Stimulated activated CD8-positive, alpha-beta memory T cell treated with anti-CD3 and anti-CD28 coated beads, Interleukin-12 subunit alpha, Interleukin-12 subunit beta, amount 100 ng/mL, for 24 hours (primary cell): ENCODE results near the gene LRP1B.

ENCODE experiments used
- DNase-seq: peaks from one replicate; pipeline ENCODE4 v3.0.0-alpha.2; 2020; ENCODE audit errors: extremely low read depth

The LRP1B gene

GRCh38 chr2:141517180-141517851 is 613.5 kb downstream of the LRP1B start:
- DNase-seq: no peak

GRCh38 chr2:141515931-141516330 is 614.9 kb downstream of the LRP1B start:
- no peak for DNase-seq

GRCh38 chr2:141513853-141514252 is 617.0 kb downstream of the LRP1B start:
- DNase-seq: no peak

- no peak for DNase-seq
These were observed 621.8 kb downstream of the LRP1B start for GRCh38 chr2:141508806-141509595.

GRCh38 chr2:141508086-141508752 is 622.6 kb downstream of the LRP1B start:
- no peak for DNase-seq

GRCh38 chr2:141506135-141506534 is 624.7 kb downstream of the LRP1B start:
- DNase-seq: no peak

GRCh38 chr2:141501752-141502151 is 629.1 kb downstream of the LRP1B start:
- no peak for DNase-seq

GRCh38 chr2:141499123-141499522 is 631.7 kb downstream of the LRP1B start:
- DNase-seq: no peak

- no peak for DNase-seq
These were observed 632.3 kb downstream of the LRP1B start for GRCh38 chr2:141498561-141498960.

GRCh38 chr2:141497272-141497671 is 633.5 kb downstream of the LRP1B start:
- DNase-seq: no peak

- DNase-seq: no peak
These were observed 634.0 kb downstream of the LRP1B start for GRCh38 chr2:141496810-141497209.

- DNase-seq: no peak
These were observed 636.9 kb downstream of the LRP1B start for GRCh38 chr2:141493936-141494335.

GRCh38 chr2:141492816-141493215 is 638.0 kb downstream of the LRP1B start:
- DNase-seq: no peak

GRCh38 chr2:141490886-141491285 is 639.9 kb downstream of the LRP1B start:
- DNase-seq: no peak

GRCh38 chr2:141482697-141483096 is 648.1 kb downstream of the LRP1B start:
- no peak for DNase-seq

GRCh38 chr2:141475801-141476200 is 655.0 kb downstream of the LRP1B start:
- DNase-seq: no peak

- DNase-seq: no peak
These were observed 662.1 kb downstream of the LRP1B start for GRCh38 chr2:141468761-141469160.

- no peak for DNase-seq
These were observed 663.5 kb downstream of the LRP1B start for GRCh38 chr2:141467331-141467730.

- no peak for DNase-seq
These were observed 665.8 kb downstream of the LRP1B start for GRCh38 chr2:141464995-141465394.

GRCh38 chr2:141458351-141458750 is 672.5 kb downstream of the LRP1B start:
- no peak for DNase-seq

- no peak for DNase-seq
These were observed 674.9 kb downstream of the LRP1B start for GRCh38 chr2:141455877-141456276.

GRCh38 chr2:141455211-141455826 is 675.5 kb downstream of the LRP1B start:
- no peak for DNase-seq
